ENCODE results near the gene TOLLIP. TPM values are rescaled to one million over a fixed set of nuclear protein-coding genes. Genes with fewer than 3 reads are reported as not detected.
A peak's percentile ranks its signal among the peaks of the same experiment; 100 is the strongest.
"Not testable (repeated sequence)": the region's sequence is repeated elsewhere in the genome, so short reads cannot be mapped to it uniquely, and the experiment has no call there.

The TOLLIP gene
- total RNA-seq, 5 donors from 2014 or later (not counting 1 experiment from before 2014, with no cell fraction given): 44.4 to 54.1 (median 50.8) TPM

DNA sequence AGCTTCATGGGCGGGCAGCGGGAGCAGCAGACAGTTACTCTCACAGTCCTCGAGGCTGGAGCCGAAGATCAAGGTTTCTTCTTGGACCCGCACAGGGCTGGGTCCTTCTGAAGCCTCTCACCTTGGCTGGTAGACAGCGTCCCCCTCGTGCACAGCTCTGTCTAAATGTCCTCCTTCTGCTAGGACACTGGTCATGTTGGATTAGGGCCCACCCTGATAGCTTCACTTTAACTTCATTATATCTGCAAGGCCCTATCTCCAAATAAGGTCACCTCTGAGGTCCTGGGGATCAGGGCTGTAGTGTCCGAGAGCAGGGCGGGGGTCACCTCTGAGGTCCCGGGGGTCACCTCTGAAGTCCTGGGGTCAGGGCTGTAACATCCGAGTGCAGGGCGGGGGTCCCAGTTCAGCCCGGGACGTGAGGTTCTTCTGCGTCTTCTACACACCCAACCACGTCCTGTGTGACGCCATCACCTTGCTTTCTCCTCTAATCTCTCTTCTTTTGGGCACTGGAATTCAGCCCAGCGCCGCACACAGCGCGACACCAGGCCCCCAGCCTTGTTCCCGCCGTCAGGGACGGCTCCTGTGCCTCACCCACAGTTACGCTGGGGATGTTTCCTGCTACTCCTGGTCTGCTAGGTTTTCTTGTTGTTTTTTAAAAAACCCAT is 34.1 kb upstream of the TOLLIP start:
- WGBS (ENCODE audit: insufficient coverage): 69% methylated on average over 22 of the region's 25 CpGs
- POLR2A ChIA-PET: no interaction called here

DNA sequence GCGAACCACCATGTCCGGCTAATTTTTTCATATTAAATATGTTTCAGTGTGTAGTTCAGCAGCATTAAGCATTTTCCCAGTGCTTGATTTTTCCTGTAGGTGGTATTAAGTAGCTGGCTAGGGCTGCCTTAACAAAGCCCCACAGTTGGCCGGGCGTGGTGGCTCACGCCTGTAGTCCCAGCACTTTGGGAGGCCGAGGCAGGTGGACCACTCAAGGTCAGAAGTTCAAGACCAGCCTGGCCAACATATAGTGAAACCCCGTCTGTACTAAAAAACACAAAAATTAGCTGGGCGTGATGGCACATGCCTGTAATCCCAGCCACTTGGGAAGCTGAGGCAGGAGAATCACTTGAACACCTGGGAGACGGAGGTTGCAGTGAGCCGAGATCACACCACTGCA is 33.5 kb upstream of the TOLLIP start:
- no peak overlapping the region for H3K27ac ChIP-seq (ENCODE audit: low read length)
- ATAC-seq (replicated peaks in 1 of 4) (no peak), DNase-seq (no peak)
- H3K4me3 Mint-ChIP-seq: no peak overlapping the region
- no peaks in the 10 kb centered on the region for H3K9me3 ChIP-seq
- H3K4me1 Mint-ChIP-seq: peaks cover 0 to 6% (median 3%) of the 10 kb centered on the region in 3 donors
- ChIA-PET POLR2A (no interaction called here), CTCF (interaction anchor here in 1 of 2 donors (0.5 kb wide), 1 partner anchor 1035 kb away, joined by 3 read pairs; no protein-coding TSS in a partner anchor)
- no peaks in the 10 kb centered on the region for H3K36me3 ChIP-seq (ENCODE audit: control insufficient read depth in 2 of 2, extremely low read depth in 1 of 2, insufficient read depth in 1 of 2, low read length in 1 of 2)
- H3K27me3 ChIP-seq (replicated peaks in 1 of 2; ENCODE audit: control insufficient read depth in 2 of 2, extremely low read depth in 1 of 2, insufficient read depth in 2 of 2, low read length in 1 of 2): no peaks in the 10 kb centered on the region
- no peak overlapping the region for H3K4me3 ChIP-seq (ENCODE audit: control insufficient read depth in 1 of 2, extremely low read depth in 1 of 2, low read length in 1 of 2)
- 88% methylated on average over 9 of the region's 10 CpGs for WGBS (ENCODE audit: insufficient coverage)
- H3K27ac Mint-ChIP-seq: no peak overlapping the region
- no peaks in the 10 kb centered on the region for H3K27me3 Mint-ChIP-seq
- H3K36me3 Mint-ChIP-seq: no peaks in the 10 kb centered on the region
- H3K9me3 Mint-ChIP-seq: peaks cover 0 to 6% (median 1%) of the 10 kb centered on the region in 3 donors
- no peaks in the 10 kb centered on the region for H3K4me1 ChIP-seq (ENCODE audit: control insufficient read depth in 1 of 2, extremely low read depth in 1 of 2, insufficient read depth in 2 of 2, low read length in 2 of 2)

More for the DNA sequence above, 34.1 kb upstream of the TOLLIP start:
- H3K4me3 ChIP-seq (ENCODE audit: control insufficient read depth in 1 of 2, extremely low read depth in 1 of 2, low read length in 1 of 2): no peak overlapping the region
- H3K27me3 ChIP-seq (replicated peaks in 1 of 2; ENCODE audit: control insufficient read depth in 2 of 2, extremely low read depth in 1 of 2, insufficient read depth in 2 of 2, low read length in 1 of 2): no peaks in the 10 kb centered on the region
- CTCF ChIA-PET: interaction anchor here in 1 of 2 donors (0.5 kb wide), 1 partner anchor 1034 kb away, joined by 3 read pairs; no protein-coding TSS in a partner anchor
- no peaks in the 10 kb centered on the region for H3K36me3 ChIP-seq (ENCODE audit: control insufficient read depth in 2 of 2, extremely low read depth in 1 of 2, insufficient read depth in 1 of 2, low read length in 1 of 2)
- Mint-ChIP-seq H3K4me1 (peaks cover 0 to 2% (median 0%) of the 10 kb centered on the region in 3 donors), H3K27ac (no peak overlapping the region), H3K27me3 (no peaks in the 10 kb centered on the region), H3K4me3 (no peak overlapping the region), H3K9me3 (peaks cover 0 to under 1% (median 0%) of the 10 kb centered on the region in 3 donors), H3K36me3 (no peaks in the 10 kb centered on the region)
- H3K9me3 ChIP-seq: no peaks in the 10 kb centered on the region
- H3K4me1 ChIP-seq (ENCODE audit: control insufficient read depth in 1 of 2, extremely low read depth in 1 of 2, insufficient read depth in 2 of 2, low read length in 2 of 2): no peaks in the 10 kb centered on the region
- H3K27ac ChIP-seq (ENCODE audit: low read length): no peak overlapping the region
- DNase-seq (peak in 1 of 35 experiments; percentile 14), ATAC-seq (replicated peaks in 1 of 4) (peak in 1 of 4 experiments; percentile 54)

DNA sequence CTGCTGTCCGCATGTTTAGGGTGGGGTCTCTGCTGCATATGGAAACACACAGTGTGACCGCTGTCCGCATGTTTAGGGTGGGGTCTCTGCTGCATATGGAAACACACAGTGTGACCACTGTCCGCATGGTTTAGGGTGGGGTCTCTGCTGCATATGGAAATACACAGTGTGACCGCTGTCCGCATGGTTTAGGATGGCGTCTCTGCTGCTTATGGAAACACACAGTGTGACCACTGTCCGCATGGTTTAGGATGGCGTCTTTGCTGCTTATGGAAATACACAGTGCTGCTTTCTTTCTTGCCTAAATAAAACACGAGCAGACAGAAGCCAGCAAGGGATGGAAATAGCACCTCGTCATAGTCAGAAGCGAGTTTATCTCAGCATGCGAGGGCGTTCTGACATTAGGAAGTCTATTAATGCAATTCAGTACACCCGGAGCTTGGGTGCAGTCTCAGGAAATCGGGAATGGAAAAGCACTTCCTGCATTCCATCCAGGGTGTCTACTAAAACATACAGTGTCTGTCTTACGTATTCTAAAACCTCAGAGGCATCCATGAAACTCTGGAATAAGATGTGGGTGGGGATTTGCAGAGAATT is 32.6 kb upstream of the TOLLIP start:
- 42% methylated on average over 12 of the region's 17 CpGs for WGBS (ENCODE audit: insufficient coverage)
- Histone ChIP-seq H3K27me3 (replicated peaks in 1 of 2; ENCODE audit: control insufficient read depth in 2 of 2, extremely low read depth in 1 of 2, insufficient read depth in 2 of 2, low read length in 1 of 2) (no peaks in the 10 kb centered on the region), H3K27ac (ENCODE audit: low read length) (no peak overlapping the region), H3K4me1 (ENCODE audit: control insufficient read depth in 1 of 2, extremely low read depth in 1 of 2, insufficient read depth in 2 of 2, low read length in 2 of 2) (no peaks in the 10 kb centered on the region), H3K36me3 (ENCODE audit: control insufficient read depth in 2 of 2, extremely low read depth in 1 of 2, insufficient read depth in 1 of 2, low read length in 1 of 2) (no peaks in the 10 kb centered on the region), H3K9me3 (no peaks in the 10 kb centered on the region), H3K4me3 (ENCODE audit: control insufficient read depth in 1 of 2, extremely low read depth in 1 of 2, low read length in 1 of 2) (no peak overlapping the region)
- ChIA-PET CTCF (no interaction called here), POLR2A (no interaction called here)
- Mint-ChIP-seq H3K27ac (no peak overlapping the region), H3K9me3 (peaks cover 0 to 10% (median 4%) of the 10 kb centered on the region in 3 donors), H3K27me3 (no peaks in the 10 kb centered on the region), H3K36me3 (no peaks in the 10 kb centered on the region), H3K4me1 (peaks cover 0 to 9% (median 8%) of the 10 kb centered on the region in 3 donors), H3K4me3 (no peak overlapping the region)
- ATAC-seq (replicated peaks in 1 of 4) (no peak), DNase-seq (peak in 1 of 35 experiments; percentile 22)

DNA sequence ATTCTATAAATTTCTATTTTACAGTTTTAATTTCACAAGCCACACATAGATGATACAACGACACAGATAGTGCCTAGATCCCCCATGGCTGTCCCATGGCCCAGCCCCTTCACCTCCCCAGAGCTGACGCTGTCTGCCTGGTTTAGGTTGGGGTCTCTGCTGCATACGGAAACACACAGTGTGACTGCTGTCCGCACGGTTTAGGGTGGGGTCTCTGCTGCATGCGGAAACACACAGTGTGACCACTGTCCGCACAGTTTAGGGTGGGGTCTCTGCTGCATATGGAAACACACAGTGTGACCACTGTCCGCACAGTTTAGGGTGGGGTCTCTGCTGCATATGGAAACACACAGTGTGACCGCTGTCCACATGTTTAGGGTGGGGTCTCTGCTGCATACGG is 31.8 kb upstream of the TOLLIP start:
- H3K4me3 ChIP-seq (ENCODE audit: control insufficient read depth in 1 of 2, extremely low read depth in 1 of 2, low read length in 1 of 2); H3K4me1 ChIP-seq (ENCODE audit: control insufficient read depth in 1 of 2, extremely low read depth in 1 of 2, insufficient read depth in 2 of 2, low read length in 2 of 2); H3K36me3 Mint-ChIP-seq; H3K27ac Mint-ChIP-seq; POLR2A ChIA-PET; H3K27me3 ChIP-seq (replicated peaks in 1 of 2; ENCODE audit: control insufficient read depth in 2 of 2, extremely low read depth in 1 of 2, insufficient read depth in 2 of 2, low read length in 1 of 2); DNase-seq; H3K27me3 Mint-ChIP-seq; ATAC-seq (replicated peaks in 1 of 4); H3K4me3 Mint-ChIP-seq; H3K4me1 Mint-ChIP-seq; H3K9me3 Mint-ChIP-seq; H3K27ac ChIP-seq (ENCODE audit: low read length); H3K9me3 ChIP-seq; CTCF ChIA-PET; H3K36me3 ChIP-seq (ENCODE audit: control insufficient read depth in 2 of 2, extremely low read depth in 1 of 2, insufficient read depth in 1 of 2, low read length in 1 of 2): not testable (repeated sequence)
- WGBS (ENCODE audit: insufficient coverage): 100% methylated on average over 6 of the region's 10 CpGs

DNA sequence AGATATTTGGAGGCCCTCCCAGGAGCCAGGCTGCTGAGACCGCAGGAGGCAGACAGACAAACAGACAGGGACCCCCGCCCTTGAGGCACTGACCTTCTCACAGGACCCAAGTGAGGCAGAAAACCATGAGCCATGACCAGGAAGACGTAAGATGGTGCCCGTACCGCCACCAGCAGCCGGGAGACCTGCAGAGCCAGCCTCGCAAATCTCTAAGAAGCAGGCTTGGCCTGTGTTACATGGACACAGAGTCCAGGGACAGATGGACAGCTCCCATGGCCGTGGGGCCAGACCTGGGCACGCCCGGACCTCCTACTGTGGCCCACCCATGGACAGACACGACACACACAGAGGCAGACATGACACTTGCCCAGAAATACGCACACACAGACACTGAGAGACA is 30.7 kb upstream of the TOLLIP start:
- WGBS (ENCODE audit: insufficient coverage): 87% methylated on average over 11 of the region's 12 CpGs
- Mint-ChIP-seq H3K9me3 (peaks cover 0 to 10% (median 4%) of the 10 kb centered on the region in 3 donors), H3K27ac (no peak overlapping the region), H3K4me3 (no peak overlapping the region), H3K4me1 (peaks cover 9 to 17% (median 16%) of the 10 kb centered on the region in 3 donors), H3K36me3 (no peaks in the 10 kb centered on the region), H3K27me3 (no peaks in the 10 kb centered on the region)
- H3K36me3 ChIP-seq (ENCODE audit: control insufficient read depth in 2 of 2, extremely low read depth in 1 of 2, insufficient read depth in 1 of 2, low read length in 1 of 2): no peaks in the 10 kb centered on the region
- H3K9me3 ChIP-seq: no peaks in the 10 kb centered on the region
- no peaks in the 10 kb centered on the region for H3K27me3 ChIP-seq (replicated peaks in 1 of 2; ENCODE audit: control insufficient read depth in 2 of 2, extremely low read depth in 1 of 2, insufficient read depth in 2 of 2, low read length in 1 of 2)
- no peak for DNase-seq
- H3K4me3 ChIP-seq (ENCODE audit: control insufficient read depth in 1 of 2, extremely low read depth in 1 of 2, low read length in 1 of 2): no peak overlapping the region
- ATAC-seq (replicated peaks in 1 of 4): no peak
- peaks cover 9 to 12% of the 10 kb centered on the region in 2 experiments for H3K4me1 ChIP-seq (ENCODE audit: control insufficient read depth in 1 of 2, extremely low read depth in 1 of 2, insufficient read depth in 2 of 2, low read length in 2 of 2)
- H3K27ac ChIP-seq (ENCODE audit: low read length): no peak overlapping the region
- ChIA-PET CTCF (no interaction called here), POLR2A (no interaction called here)

DNA sequence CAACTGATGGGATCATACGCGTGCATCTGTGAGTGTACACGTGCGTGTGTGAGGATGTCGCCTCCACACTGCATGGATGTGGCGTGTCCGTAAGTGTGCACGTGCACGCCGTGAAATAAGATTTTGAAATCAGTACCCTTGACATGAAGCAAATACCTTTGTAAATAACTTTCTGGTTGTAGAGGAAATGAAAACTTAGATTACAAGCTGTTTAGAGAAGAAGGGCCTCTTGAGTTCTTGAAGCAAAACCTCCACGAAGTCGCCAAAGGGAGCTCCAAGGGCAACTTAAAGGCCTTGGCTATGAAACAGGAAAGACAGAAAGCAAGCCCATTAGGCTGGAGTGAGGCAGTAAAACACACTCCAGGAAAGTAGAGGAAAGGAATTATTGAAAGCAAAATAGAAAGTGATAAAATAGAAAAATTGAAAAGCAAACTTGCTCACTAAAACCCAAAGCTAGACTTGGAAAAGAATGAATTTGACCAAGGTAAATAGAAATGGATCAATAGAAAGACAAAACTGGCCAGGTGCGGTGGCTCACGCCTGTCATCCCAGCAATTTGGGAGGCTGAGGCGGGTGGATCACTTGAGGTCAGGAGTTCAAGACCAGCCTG is 29.7 kb upstream of the TOLLIP start:
- Histone ChIP-seq H3K4me1 (ENCODE audit: control insufficient read depth in 1 of 2, extremely low read depth in 1 of 2, insufficient read depth in 2 of 2, low read length in 2 of 2) (peaks cover 10 to 13% of the 10 kb centered on the region in 2 experiments), H3K27me3 (replicated peaks in 1 of 2; ENCODE audit: control insufficient read depth in 2 of 2, extremely low read depth in 1 of 2, insufficient read depth in 2 of 2, low read length in 1 of 2) (no peaks in the 10 kb centered on the region), H3K36me3 (ENCODE audit: control insufficient read depth in 2 of 2, extremely low read depth in 1 of 2, insufficient read depth in 1 of 2, low read length in 1 of 2) (no peaks in the 10 kb centered on the region), H3K27ac (ENCODE audit: low read length) (no peak overlapping the region), H3K4me3 (ENCODE audit: control insufficient read depth in 1 of 2, extremely low read depth in 1 of 2, low read length in 1 of 2) (no peak overlapping the region), H3K9me3 (no peaks in the 10 kb centered on the region)
- DNase-seq (no peak), ATAC-seq (replicated peaks in 1 of 4) (no peak)
- 82% methylated on average over 5 of the region's 15 CpGs for WGBS (ENCODE audit: insufficient coverage)
- Mint-ChIP-seq H3K36me3 (no peaks in the 10 kb centered on the region), H3K9me3 (peaks cover 0 to 10% (median 4%) of the 10 kb centered on the region in 3 donors), H3K4me3 (no peak overlapping the region), H3K27me3 (no peaks in the 10 kb centered on the region), H3K4me1 (peaks cover 12 to 20% (median 20%) of the 10 kb centered on the region in 3 donors), H3K27ac (no peak overlapping the region)
- CTCF ChIA-PET: no interaction called here
- POLR2A ChIA-PET: interaction anchor here in 1 of 2 donors (0.6 kb wide), 1 partner anchor 28 kb away, joined by 3 read pairs; no protein-coding TSS in a partner anchor

Data from T-cell (primary cell).